Vagina (tissue), 2 donors: ENCODE results near the gene NAMPT. TPM values are rescaled to one million over a fixed set of nuclear protein-coding genes. Genes with fewer than 3 reads are reported as not detected.
"Not testable (repeated sequence)": the region's sequence is repeated elsewhere in the genome, so short reads cannot be mapped to it uniquely, and the experiment has no call there.

Experiments
- DNase-seq, 2 donors: peaks; one replicate each; pipeline ENCODE4 v3.0.0-alpha.2; 2017; ENCODE audit errors: extremely low spot score in 2 of 2
- H3K27ac ChIP-seq: fragments of 200-600 bp; sonication (generic); one replicate; pipeline ENCODE4 v1.5.1; 2019
- H3K27me3 ChIP-seq: fragments of 200-600 bp; sonication (generic); one replicate; pipeline ENCODE4 v1.5.1; 2019
- H3K36me3 ChIP-seq, 2 donors: fragments of 200-600 bp; sonication (generic); one replicate each; pipeline ENCODE4 v1.5.1; 2017 to 2019
- H3K4me1 ChIP-seq: fragments of 200-600 bp; sonication (generic); one replicate; pipeline ENCODE4 v1.5.1; 2019
- H3K4me3 ChIP-seq, 2 donors: fragments of 200-600 bp; sonication (generic); 1 replicate in 1 of 2; 2 replicates in 1 of 2; pipeline ENCODE4 v1.5.1; 2016 to 2019
- H3K9me3 ChIP-seq: fragments of 200-600 bp; sonication (generic); one replicate; pipeline ENCODE4 v1.5.1; 2019
- CTCF ChIP-seq, 3 experiments: fragments of 450-650 bp in 2 of 3; fragments of 200-600 bp in 1 of 3; sonication (generic) in 1 of 3; IDR thresholded peaks; one replicate each; pipeline ENCODE4 v1.5.1; 2017 to 2019; ENCODE audit warnings: antibody characterized with exemption in 3 of 3, mild to moderate bottlenecking in 2 of 3, moderate library complexity in 2 of 3
- POLR2A ChIP-seq, 2 donors: fragments of 450-650 bp; IDR thresholded peaks; one replicate each; pipeline ENCODE4 v1.6.1; 2017; ENCODE audit warnings: antibody characterized with exemption in 2 of 2, mild to moderate bottlenecking in 2 of 2, moderate library complexity in 2 of 2
- POLR2AphosphoS5 ChIP-seq, 2 donors: sonication (generic); formaldehyde crosslinking; IDR thresholded peaks; one replicate each; pipeline ENCODE4 v1.9.0; 2017; ENCODE audit warnings: antibody characterized with exemption in 2 of 2, mild to moderate bottlenecking in 2 of 2, low read depth in 1 of 2; ENCODE audit not compliant: insufficient read depth in 1 of 2
- intact Hi-C: fragments of 100-400 bp; cut with DNase I; formaldehyde crosslinking; loops from one replicate; pipeline ENCODE4 v1.15.1; 2023
- total RNA-seq: library from RNA; depleted of rRNA; stranded (reverse); fragments of >200 nt; gene quantifications from one replicate; pipeline ENCODE4 v1.2.3, GENCODE V29; 2016

The NAMPT gene
- total RNA-seq, 1 donor from 2014 or later: 400 TPM

- no peak overlapping the region for H3K27ac ChIP-seq
- intact Hi-C loops: no loop called here
- peaks cover 19% of the 10 kb centered on the region for H3K4me1 ChIP-seq
- TF ChIP-seq POLR2AphosphoS5 (IDR thresholded peaks at IDR 0.05; ENCODE audit: insufficient read depth in 1 of 2, low read depth in 1 of 2): no peak
- TF ChIP-seq CTCF (IDR thresholded peaks at IDR 0.05): no peak
- TF ChIP-seq POLR2A (IDR thresholded peaks at IDR 0.05): no peak
- H3K27me3 ChIP-seq: no peaks in the 10 kb centered on the region
- H3K9me3 ChIP-seq: no peaks in the 10 kb centered on the region
- no peaks in the 10 kb centered on the region for H3K36me3 ChIP-seq
- no peak for DNase-seq
- no peak overlapping the region for H3K4me3 ChIP-seq
Measured at GRCh38 chr7:106327538-106328481, 43.0 kb upstream of the NAMPT start.

- no peak for DNase-seq
- H3K27me3 ChIP-seq: no peaks in the 10 kb centered on the region
- TF ChIP-seq POLR2A (IDR thresholded peaks at IDR 0.05) (no peak), POLR2AphosphoS5 (IDR thresholded peaks at IDR 0.05; ENCODE audit: insufficient read depth in 1 of 2, low read depth in 1 of 2) (no peak), CTCF (IDR thresholded peaks at IDR 0.05) (no peak)
- H3K4me3 ChIP-seq: no peak overlapping the region
- no peaks in the 10 kb centered on the region for H3K9me3 ChIP-seq
- no peak overlapping the region for H3K27ac ChIP-seq
- H3K36me3 ChIP-seq: no peaks in the 10 kb centered on the region
- H3K4me1 ChIP-seq: peaks cover 19% of the 10 kb centered on the region
- intact Hi-C loops: no loop called here
Measured at GRCh38 chr7:106326594-106327537, 42.1 kb upstream of the NAMPT start.

GRCh38 chr7:106324509-106324908 lies 39.7 kb upstream of the NAMPT start:
- H3K36me3 ChIP-seq, H3K27ac ChIP-seq, DNase-seq, H3K9me3 ChIP-seq, H3K27me3 ChIP-seq, intact Hi-C loops, H3K4me1 ChIP-seq, H3K4me3 ChIP-seq: not testable (repeated sequence)

GRCh38 chr7:106320254-106320770 lies 35.5 kb upstream of the NAMPT start:
- H3K27me3 ChIP-seq, H3K36me3 ChIP-seq, H3K9me3 ChIP-seq, DNase-seq, H3K4me3 ChIP-seq, H3K4me1 ChIP-seq, H3K27ac ChIP-seq, intact Hi-C loops: not testable (repeated sequence)

- Histone ChIP-seq H3K4me1 (no peaks in the 10 kb centered on the region), H3K4me3 (no peak overlapping the region), H3K9me3 (no peaks in the 10 kb centered on the region), H3K36me3 (no peaks in the 10 kb centered on the region), H3K27ac (no peak overlapping the region), H3K27me3 (no peaks in the 10 kb centered on the region)
- intact Hi-C loops: no loop called here
- no peak for DNase-seq
- TF ChIP-seq CTCF (IDR thresholded peaks at IDR 0.05): no peak
- no peak for TF ChIP-seq POLR2A (IDR thresholded peaks at IDR 0.05)
- no peak for TF ChIP-seq POLR2AphosphoS5 (IDR thresholded peaks at IDR 0.05; ENCODE audit: insufficient read depth in 1 of 2, low read depth in 1 of 2)
Measured at GRCh38 chr7:106318482-106318881, 33.7 kb upstream of the NAMPT start.
